Aorta (tissue), 5 donors: ENCODE measurements around the gene ELP4. TPM values are rescaled to one million over a fixed set of nuclear protein-coding genes. Genes with fewer than 3 reads are reported as not detected.

Experiments
- ATAC-seq: fragments of 200-7000 bp; cut with Tn5 transposase; one replicate; pipeline ENCODE4 v1.9.1; 2022; ENCODE audit warnings: moderate library complexity; ENCODE audit not compliant: low FRiP score
- DNase-seq, 2 donors: peaks; one replicate each; pipeline ENCODE4 v3.0.0-alpha.2; 2020
- H3K27ac ChIP-seq, 2 donors: one replicate each; pipeline ENCODE4 v1.5.1; 2013; ENCODE audit warnings: low read length in 2 of 2, mild to moderate bottlenecking in 2 of 2, moderate library complexity in 2 of 2, control low read depth in 1 of 2, inconsistent platforms in 1 of 2, low read depth in 1 of 2
- H3K27me3 ChIP-seq, 2 donors: one replicate each; pipeline ENCODE4 v1.6.1; 2013; ENCODE audit warnings: control low read depth in 1 of 2, low read length in 1 of 2, mild to moderate bottlenecking in 1 of 2, moderate library complexity in 1 of 2; ENCODE audit not compliant: insufficient read depth in 2 of 2, control insufficient read depth in 1 of 2
- H3K36me3 ChIP-seq, 2 donors: one replicate each; pipeline ENCODE4 v1.6.1; 2013; ENCODE audit warnings: control low read depth in 1 of 2, low read length in 1 of 2, mild to moderate bottlenecking in 1 of 2; ENCODE audit not compliant: insufficient read depth in 2 of 2, control insufficient read depth in 1 of 2
- H3K4me1 ChIP-seq, 2 donors: one replicate each; pipeline ENCODE4 v1.6.1; 2013; ENCODE audit warnings: low read length in 2 of 2, control low read depth in 1 of 2, mild to moderate bottlenecking in 1 of 2, moderate library complexity in 1 of 2; ENCODE audit not compliant: insufficient read depth in 2 of 2, control insufficient read depth in 1 of 2
- H3K4me3 ChIP-seq, 2 donors: one replicate each; pipeline ENCODE4 v1.5.1; 2013; ENCODE audit warnings: low read length in 2 of 2, control low read depth in 1 of 2, mild to moderate bottlenecking in 1 of 2
- H3K9me3 ChIP-seq: one replicate; pipeline ENCODE4 v1.6.1; 2013; ENCODE audit warnings: mild to moderate bottlenecking, low read length; ENCODE audit not compliant: control insufficient read depth
- WGBS, 2 donors: extraction: QIAGEN DNeasy Blood & Tissue Kit; methylation state at CpG; one replicate each; pipeline ENCODE4 v1.1.7; 2013; 5-methylcytosine and 5-hydroxymethylcytosine counted together
- intact Hi-C, 2 donors: fragments of 100-400 bp; cut with DNase I; formaldehyde crosslinking; loops; one replicate each; pipeline versions ENCODE4 v1.14.2 to v1.15.0; 2022
- polyA plus RNA-seq, 2 donors: library from polyadenylated mRNA; stranded (reverse); fragments of 200-250 nt; gene quantifications; one replicate each; pipeline ENCODE4 v1.2.3, GENCODE V29; 2013
- total RNA-seq, 2 donors: library from RNA; stranded (reverse); fragmentation: NEBNext Ultra II Directional; extraction: Animal tissue kit (Norgen Biotek cat#: 25700); gene quantifications; one replicate each; pipeline ENCODE4 v1.2.1, GENCODE V29; 2021
- donor health status: healthy with polysubstance abuse.
- donor health status: Bipolar disorder and iron deficiency.
- donor health status: DM: no; HTN: no; CAD: no.
- donor health status: DM: no; HTN: no; CAD: no.
- donor health status: DM: yes; HTN: yes; CAD: no.

ELP4 gene
- total and polyA plus RNA-seq, 4 donors, result 6.8 to 17.9 (median 11.4) TPM

DNA sequence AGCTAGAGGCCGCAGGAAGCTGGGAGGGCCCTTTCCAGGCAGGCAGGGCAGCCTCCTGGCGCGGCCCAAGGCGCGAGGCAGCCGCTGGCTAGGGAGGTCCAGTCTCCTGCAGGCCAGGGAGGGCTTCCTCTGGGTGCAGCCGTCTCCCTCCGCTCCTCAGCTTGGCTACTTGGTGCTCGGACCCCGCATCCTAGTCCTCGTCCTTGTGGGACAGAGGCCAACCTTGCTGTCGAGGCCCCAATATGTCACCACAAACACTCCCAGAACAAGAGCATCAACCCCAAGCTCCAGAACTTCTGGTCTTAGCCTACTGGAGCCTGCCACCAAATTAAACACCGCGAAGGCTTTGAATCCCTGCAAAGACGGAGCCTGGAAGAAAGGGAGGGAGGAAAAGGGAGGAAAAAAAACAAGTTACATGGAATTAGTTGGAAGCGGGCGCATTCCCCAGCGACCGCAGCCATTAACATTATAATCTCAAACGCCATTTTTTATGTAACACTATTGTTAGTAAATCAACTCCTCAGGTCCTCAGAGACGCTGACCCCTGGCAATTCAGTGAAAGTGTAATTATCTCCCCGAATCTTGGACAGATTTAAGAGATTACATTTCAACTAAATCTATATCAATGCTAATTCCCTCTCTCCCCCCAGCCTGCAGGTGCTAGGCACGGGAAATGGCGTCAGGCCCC, 314.2 kb downstream of the ELP4 start:
- WGBS, 2 donors, result 34 to 47% methylated on average over 24 of the region's 24 CpGs
- no peak for ATAC-seq
- Histone ChIP-seq H3K27ac (no peak overlapping the region), H3K4me3 (no peak overlapping the region), H3K27me3 (no peaks in the 10 kb centered on the region), H3K36me3 (no peaks in the 10 kb centered on the region), H3K9me3 (no peaks in the 10 kb centered on the region), H3K4me1 (no peaks in the 10 kb centered on the region)
- intact Hi-C loops, result no loop called here
- DNase-seq, result no peak

DNA sequence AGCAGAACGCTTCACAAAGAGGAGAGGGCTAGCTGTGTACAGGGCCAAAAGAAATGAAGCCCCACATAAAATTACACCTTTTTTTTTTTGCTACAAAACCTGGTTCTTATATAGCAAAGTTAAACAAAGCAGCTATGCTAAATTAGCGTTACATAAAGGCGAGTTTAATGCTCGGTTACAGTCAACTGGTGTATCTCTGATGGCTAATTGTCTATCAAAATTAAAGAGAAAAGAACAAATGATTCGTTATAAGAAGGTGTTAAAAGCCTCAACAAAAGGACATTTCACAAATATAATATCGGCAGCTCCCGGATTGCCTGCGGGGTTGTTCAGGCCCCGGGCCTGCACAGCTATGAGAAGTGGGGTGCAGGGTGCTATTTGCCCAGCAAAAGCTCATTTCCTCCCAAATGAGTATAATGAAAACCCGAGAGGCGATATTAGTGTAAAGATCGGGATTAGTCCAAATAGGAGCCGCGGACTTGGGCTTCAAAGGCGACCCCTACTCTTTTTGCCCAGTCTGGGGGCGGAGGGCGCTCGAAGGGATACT, 314.8 kb downstream of the ELP4 start:
- no peaks in the 10 kb centered on the region for H3K4me1 ChIP-seq
- H3K27ac ChIP-seq, result no peak overlapping the region
- no peak for DNase-seq
- ATAC-seq, result no peak
- no peak overlapping the region for H3K4me3 ChIP-seq
- H3K27me3 ChIP-seq, result no peaks in the 10 kb centered on the region
- 18 to 23% methylated on average over 18 of the region's 18 CpGs for WGBS, 2 donors
- H3K36me3 ChIP-seq, result no peaks in the 10 kb centered on the region
- H3K9me3 ChIP-seq, result no peaks in the 10 kb centered on the region
- intact Hi-C loops, result no loop called here

DNA sequence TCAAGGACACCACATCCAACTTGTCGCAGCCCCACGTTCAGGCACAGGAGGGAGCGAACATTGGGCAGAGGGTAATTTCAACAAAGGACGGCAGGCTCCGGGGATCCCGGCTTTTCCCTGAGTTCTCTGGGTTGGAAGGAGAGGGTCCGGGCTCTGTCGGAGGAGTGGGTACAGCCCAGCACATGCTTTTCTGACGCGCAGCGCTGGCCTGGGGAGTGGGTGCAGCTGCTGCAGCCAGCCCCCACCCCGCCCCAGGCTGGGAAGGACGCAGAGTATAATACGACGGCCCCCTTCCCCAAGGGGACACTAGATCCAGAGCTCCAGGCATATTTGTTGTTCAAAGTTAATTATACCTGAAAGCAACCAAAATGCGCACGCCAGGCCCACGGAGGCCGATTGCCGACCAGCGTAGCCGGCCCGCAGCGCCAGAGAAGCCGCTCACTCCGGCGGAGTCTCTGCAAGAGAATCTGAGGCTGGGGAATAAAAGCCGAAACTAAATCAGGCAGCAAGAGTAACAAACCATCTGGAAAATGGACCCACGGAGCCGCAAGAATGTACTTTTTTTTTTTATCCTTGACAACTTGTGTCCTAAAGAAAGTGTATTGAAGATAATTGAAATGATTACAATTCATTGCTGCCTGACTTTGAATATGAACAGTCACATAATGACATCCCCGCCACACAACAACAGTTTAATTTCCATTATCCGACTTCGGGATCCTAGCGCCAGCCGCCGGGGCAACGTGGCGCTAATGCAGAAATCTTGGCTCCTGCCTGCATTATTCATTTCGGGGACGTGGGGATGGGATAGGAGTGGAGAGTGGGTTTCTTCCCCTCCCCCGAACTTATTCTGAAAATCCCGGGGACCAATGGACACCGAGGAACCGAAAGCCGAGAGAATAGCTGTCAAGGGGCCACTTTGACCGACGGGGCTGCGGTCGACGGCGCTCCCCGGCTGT, 315.6 kb downstream of the ELP4 start:
- Histone ChIP-seq H3K4me1 (no peaks in the 10 kb centered on the region), H3K4me3 (no peak overlapping the region), H3K36me3 (no peaks in the 10 kb centered on the region), H3K27ac (no peak overlapping the region), H3K27me3 (no peaks in the 10 kb centered on the region), H3K9me3 (no peaks in the 10 kb centered on the region)
- intact Hi-C loops, result no loop called here
- ATAC-seq (no peak), DNase-seq (no peak)
- 11 to 13% methylated on average over 52 of the region's 52 CpGs for WGBS, 2 donors

DNA sequence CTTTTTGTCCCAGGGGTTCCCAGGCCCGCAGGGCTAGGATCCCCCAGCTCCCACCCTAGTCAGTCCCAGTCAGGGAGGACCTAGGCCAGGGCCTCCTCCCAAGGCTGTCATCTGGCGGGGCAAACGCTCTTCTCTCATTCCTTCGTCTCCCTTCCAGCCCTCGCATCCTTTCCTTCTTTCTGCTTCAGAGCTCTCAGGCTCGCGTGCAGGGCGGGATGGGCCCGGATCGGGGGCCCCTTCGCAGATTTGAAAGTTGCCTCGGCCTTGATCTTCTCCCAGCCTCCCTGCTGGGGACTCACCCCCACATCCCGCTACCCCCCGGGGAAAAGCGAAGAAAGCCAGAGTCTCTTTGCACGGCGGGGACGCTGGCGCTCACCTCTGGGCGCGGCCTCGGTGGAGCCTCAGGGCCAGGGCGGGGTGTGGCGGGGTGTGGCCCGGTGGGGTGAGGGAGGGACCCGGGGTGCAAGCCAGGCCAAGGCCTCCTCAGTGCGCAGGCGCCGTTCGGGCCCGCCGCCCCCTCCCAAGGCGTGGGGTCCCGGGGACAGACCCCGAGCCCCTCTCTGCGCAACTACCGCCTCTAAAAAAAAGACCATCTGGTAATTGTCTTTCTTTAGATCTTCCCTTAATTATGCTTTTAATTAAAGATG, 316.4 kb downstream of the ELP4 start:
- DNase-seq (no peak), ATAC-seq (no peak)
- no peaks in the 10 kb centered on the region for H3K4me1 ChIP-seq
- H3K27ac ChIP-seq, result no peak overlapping the region
- no peak overlapping the region for H3K4me3 ChIP-seq
- no peaks in the 10 kb centered on the region for H3K9me3 ChIP-seq
- intact Hi-C loops, result no loop called here
- no peaks in the 10 kb centered on the region for H3K36me3 ChIP-seq
- WGBS, 2 donors, result 7 to 8% methylated on average over 30 to 37 of the region's 37 CpGs
- no peaks in the 10 kb centered on the region for H3K27me3 ChIP-seq

DNA sequence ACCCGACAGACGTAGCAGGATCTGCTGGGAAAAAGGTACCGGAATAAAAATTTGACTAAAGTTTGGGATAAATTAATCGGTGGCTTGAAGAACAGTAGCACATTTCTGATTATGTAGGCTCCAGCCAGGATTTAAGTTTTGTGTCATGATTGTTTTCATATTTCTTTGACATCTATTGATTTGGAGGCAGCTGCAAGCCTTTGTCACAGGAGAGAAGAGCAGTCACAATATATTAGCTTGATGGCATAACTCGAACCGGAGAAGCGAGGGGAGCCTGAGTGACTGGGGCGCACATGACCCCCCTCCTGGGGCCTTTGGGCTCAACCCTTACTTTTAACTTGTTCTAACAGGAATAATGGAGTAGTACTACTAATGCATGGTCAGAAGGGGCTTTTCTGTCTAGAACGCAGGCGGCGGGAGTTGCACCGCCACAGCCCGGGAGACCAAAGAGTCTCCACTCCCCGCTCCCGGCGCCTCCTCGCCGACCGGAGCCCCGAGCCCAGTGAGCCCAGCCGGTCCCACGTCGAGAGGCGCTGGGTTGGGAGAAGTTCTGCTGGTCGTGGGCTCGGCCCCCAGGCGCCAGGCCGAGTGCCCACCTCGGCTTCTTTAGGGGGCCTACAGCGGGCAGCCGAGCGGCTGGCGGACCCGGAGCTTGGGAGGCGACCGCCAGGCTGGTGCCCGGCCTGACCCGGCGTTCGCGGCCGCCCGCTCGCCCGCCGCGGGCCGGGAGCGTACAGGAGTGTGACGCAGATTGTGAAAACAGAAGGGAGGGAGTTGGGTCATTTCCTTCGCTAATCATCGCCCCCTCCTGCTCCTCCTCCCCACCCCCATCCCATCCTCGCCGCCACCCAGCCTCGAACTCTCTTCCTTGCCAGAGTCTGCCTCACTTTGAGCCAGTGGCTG, 317.2 kb downstream of the ELP4 start:
- WGBS, 2 donors, result 8 to 9% methylated on average over 44 to 55 of the region's 55 CpGs
- no peaks in the 10 kb centered on the region for H3K4me1 ChIP-seq
- intact Hi-C loops, result no loop called here
- H3K36me3 ChIP-seq, result no peaks in the 10 kb centered on the region
- ATAC-seq (no peak), DNase-seq (no peak)
- H3K27ac ChIP-seq, result no peak overlapping the region
- H3K27me3 ChIP-seq, result no peaks in the 10 kb centered on the region
- H3K9me3 ChIP-seq, result peaks cover 1% of the 10 kb centered on the region
- H3K4me3 ChIP-seq, result no peak overlapping the region

DNA sequence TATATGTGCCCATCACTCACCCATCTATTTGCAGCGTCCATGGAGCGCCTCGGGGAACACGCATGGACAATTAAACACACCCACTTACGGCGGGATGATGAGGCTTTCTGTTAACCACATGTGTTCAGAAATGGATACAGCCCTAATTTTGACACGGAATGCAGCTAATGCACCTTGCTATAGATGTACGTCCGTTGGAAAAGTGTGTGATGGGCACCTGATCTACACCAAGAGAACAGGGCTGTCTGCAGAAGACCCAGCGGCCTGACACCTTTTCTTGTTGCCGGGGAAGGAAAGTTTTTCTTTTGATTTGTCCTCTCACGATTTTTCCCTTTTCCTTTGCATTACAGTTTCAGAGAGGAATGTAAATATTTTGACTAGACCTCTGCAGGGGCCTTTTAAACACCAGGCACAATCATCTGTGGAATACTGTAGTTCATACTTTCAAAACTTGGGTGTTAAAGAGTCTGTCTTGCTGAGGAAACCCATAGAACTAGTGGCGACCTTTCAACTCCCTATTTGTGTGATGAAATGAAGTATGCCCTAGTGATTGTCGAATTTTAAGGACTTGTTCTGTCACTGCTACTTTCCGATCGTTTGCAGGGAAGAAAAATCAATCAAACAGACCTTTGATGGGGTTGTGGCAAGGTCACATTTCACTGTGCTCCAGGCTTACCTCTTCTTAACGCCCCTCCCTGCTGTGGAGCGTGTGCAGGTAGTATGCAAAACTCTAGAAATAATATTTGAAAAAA, 318.1 kb downstream of the ELP4 start:
- ATAC-seq (no peak), DNase-seq (no peak)
- Histone ChIP-seq H3K27ac (no peak overlapping the region), H3K27me3 (no peaks in the 10 kb centered on the region), H3K9me3 (peaks cover 4% of the 10 kb centered on the region), H3K4me1 (no peaks in the 10 kb centered on the region), H3K36me3 (no peaks in the 10 kb centered on the region), H3K4me3 (no peak overlapping the region)
- WGBS, 2 donors, result 11 to 12% methylated on average over 18 of the region's 18 CpGs
- intact Hi-C loops, result no loop called here

DNA sequence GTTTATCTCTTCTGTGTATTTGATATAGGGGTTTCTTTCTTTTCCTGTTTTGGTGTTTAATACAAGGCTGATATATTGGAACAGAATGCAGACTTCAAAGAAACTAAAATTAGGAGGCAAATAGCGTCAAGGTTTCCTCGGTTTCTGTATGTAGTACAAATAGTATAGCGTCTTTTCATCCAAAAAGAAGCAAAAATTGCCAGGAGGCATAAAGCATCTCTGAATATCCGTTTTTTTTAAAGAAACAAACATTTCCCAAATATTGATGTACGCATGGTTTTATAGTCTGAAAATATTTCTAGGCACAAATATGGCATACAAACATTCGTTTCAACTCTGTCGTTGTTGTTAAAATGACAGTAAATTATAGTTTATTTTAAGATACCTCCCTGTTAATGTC, 318.6 kb downstream of the ELP4 start:
- Histone ChIP-seq H3K36me3 (no peaks in the 10 kb centered on the region), H3K4me1 (no peaks in the 10 kb centered on the region), H3K27me3 (no peaks in the 10 kb centered on the region), H3K9me3 (peaks cover 4% of the 10 kb centered on the region), H3K27ac (no peak overlapping the region), H3K4me3 (no peak overlapping the region)
- ATAC-seq (no peak), DNase-seq (no peak)
- intact Hi-C loops, result no loop called here
- WGBS, 2 donors, result 35 to 38% methylated on average over 7 of the region's 7 CpGs
